Measurements from ENCODE around the gene KRTAP5-7. TPM values are rescaled to one million over a fixed set of nuclear protein-coding genes. Genes with fewer than 3 reads are reported as not detected.

KRTAP5-7 gene
- total and polyA plus RNA-seq, 2 of the 8 experiments (the other 6 are each of a cell fraction or from before 2014, with no cell fraction given), result not detected

DNA sequence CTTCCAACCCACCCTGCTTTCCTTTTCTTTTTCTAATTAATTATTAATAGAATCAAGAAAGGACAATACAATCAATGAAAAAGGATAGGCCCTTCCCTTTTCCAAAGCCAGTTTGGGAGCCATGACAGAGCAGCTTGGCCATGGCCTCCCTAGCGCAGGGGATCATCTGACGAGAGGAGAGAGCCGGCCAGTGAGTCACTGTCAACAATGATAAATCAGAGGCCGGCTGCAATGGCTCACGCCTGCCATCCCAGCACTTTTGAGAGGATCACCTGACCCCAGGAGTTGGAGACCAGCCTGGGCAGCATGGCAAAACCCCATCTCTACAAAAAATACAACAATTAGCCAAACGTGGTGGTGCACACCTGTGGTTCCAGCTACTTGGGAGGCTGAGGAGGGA is 27.5 kb upstream of the KRTAP5-7 start (continued):
- no peak for TF ChIP-seq RNF2 (IDR thresholded peaks at IDR 0.05; ENCODE audit: borderline replicate concordance, low read depth, low read length, missing control alignments, poor library complexity, severe bottlenecking)
